Hematopoietic multipotent progenitor cell (in vitro differentiated cells): ENCODE data around the gene KRTAP4-16. TPM values are rescaled to one million over a fixed set of nuclear protein-coding genes. Genes with fewer than 3 reads are reported as not detected.
"Not testable (repeated sequence)": the region's sequence is repeated elsewhere in the genome, so short reads cannot be mapped to it uniquely, and the experiment has no call there.

Source experiments
- DNase-seq, 3 donors: peaks; one replicate each; pipeline ENCODE4 v3.0.0-alpha.2; 2011 to 2015; ENCODE audit warnings: low read depth in 2 of 3, low spot score in 2 of 3
- total RNA-seq: library from RNA; depleted of rRNA; stranded (reverse); fragments of >200 nt; gene quantifications from one replicate; pipeline ENCODE4 v1.2.3, GENCODE V29; 2012

The KRTAP4-16 gene
- not detected for total RNA-seq

DNA sequence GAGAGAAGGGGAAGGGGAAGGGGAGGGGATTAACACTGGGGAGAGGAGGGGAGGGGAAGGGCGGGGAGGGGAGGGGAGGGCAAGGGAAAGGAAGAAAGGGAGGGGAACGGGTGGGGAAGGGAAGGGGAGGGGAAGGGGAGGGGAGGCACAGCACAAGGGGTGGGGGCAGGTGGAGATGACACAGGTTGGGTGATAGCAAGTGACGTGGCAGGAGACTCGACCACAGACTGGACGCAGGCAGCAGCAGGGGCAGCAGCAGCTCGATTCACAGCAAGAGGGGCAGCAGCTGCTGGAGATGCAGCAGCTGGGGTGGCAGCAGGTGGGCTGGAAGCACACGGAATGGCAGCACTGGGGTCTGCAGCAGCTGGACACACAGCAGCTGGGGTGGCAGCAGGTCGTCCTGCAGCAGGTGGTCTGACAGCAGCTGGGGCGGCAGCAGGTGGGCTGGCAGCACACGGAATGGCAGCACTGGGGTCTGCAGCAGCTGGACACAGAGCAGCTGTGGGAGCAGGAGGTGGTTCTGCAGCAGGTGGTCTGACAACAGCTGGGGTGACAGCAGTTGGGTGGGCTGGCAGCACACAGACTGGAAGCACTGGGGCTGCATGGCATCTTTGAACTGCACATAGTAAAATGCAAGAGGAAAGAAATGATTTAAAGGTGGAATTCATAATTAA is at the start of gene KRTAP4-16:
TSS of gene KRTAP4-16 (minus strand) at position 624 of the 674 bp plus-strand sequence. CDS start at position 624, 0 bp downstream.
- no peak for DNase-seq

DNA sequence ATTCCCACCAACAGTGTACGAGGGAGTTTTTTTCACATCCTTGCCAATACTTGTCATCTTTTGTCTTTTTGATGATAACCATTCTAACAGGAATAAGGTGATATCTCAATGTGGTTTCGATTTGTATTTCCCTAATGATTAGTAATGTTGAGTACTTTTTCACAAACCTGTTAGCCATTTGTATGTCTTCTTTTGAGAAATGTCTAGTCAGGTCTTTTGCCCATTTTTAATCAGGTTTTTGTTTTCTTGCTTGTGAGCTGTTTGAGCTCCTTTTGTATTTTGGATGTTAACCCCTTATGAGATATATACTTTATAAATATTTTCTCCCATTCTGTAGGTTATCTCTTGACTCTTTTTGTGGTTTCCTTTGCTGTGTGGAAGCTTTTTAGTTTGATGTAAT is 49.5 kb upstream of the KRTAP4-16 start:
- DNase-seq, result no peak

DNA sequence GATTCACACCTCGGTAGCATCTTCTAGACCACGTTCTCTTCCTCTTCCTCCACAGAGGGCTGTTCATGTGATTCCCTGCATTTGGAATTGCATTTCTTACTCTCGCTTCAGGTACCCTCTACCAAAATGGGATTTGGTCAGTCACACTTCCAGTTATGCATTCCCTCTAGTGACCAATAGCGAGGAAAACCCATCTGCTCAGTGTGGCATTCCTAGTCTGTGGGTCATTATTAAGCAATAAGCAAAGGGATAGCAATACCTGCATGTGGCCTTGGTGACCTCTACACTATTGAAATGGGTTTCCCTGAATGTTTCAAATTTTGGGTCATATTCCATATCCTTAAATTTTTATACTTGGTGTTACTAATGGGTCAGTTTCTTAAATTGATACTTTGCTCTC is 48.0 kb upstream of the KRTAP4-16 start:
- DNase-seq, result no peak

DNA sequence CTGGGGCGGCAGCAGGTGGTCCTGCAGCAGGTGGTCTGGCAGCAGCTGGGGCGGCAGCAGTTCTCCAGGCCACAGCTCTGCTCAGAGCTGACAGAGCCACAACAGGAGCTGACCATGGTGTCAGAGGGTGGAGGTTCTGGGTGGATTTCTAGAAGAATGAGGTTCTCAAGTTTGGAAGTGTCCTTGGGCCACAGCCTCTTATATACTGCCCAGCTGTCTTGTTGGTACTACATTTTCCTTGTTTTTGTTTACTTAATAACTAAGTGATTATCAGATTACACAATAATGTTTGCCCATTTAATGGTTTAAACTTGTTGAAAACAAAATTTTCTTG is 47.6 kb upstream of the KRTAP4-16 start, which contains the start of gene KRTAP4-5:
TSS of gene KRTAP4-5 (minus strand) at position 174 of the 334 bp plus-strand sequence. CDS start at position 116, 58 bp downstream.
- DNase-seq, result no peak

DNA sequence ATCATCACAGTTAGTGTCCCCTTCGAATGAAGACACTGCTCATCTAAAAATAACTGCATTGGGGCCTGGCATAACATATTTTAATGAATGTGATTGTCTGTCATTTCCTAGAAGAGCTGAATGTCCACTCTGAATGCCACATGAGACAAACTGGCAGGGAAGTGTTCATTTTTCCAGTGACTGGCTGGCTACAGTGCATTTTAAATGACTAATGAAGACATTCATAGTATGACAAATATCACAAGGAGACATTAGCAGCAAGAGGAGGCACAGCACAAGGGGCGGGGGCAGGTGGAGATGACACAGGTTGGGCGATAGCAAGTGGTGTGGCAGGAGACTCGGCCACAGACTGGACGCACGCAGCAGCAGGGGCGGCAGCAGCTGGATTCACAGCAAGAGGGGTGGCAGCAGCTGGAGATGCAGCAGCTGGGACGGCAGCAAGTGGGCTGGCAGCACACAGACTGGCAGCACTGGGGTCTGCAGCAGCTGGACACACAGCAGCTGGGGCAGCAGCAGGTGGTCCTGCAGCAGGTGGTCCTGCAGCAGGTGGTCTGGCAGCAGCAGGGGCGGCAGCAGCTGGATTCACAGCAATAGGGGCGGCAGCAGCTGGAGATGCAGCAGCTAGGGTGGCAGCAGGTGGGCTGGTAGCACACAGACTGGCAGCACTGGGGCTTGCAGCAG is 47.1 kb upstream of the KRTAP4-16 start:
- DNase-seq, result not testable (repeated sequence)

DNA sequence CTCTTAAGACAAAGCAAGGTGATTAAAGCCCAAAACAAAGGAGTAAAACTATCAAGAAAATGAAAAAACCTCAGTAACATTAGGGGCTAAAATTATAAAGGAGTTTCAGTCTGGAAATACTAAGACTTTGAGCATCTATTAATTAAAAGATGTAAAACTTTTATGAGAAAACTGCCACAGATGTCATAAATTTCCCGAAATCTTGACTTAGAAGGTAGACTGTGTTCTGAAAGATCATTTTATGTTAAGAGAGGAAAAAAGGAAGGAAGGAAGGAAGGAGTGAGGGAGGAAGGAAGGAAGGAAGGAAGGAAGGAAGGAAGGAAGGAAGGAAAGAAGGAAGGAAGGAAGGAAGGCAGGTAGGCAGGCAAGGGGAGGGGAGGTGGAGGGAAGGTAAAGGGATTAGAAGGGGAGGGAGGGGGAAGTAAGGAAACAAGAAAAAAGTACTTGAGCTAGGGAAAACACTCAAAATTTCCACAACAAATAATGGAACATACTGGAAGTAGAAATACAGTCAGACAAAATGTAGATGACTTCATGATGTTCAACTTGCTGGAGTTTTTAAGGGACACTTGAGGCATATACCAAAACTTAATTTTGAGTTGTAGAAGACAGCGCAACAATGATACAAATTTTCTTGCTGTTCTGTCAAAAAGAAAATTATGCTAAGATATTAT is 45.7 kb upstream of the KRTAP4-16 start:
- DNase-seq, result no peak

DNA sequence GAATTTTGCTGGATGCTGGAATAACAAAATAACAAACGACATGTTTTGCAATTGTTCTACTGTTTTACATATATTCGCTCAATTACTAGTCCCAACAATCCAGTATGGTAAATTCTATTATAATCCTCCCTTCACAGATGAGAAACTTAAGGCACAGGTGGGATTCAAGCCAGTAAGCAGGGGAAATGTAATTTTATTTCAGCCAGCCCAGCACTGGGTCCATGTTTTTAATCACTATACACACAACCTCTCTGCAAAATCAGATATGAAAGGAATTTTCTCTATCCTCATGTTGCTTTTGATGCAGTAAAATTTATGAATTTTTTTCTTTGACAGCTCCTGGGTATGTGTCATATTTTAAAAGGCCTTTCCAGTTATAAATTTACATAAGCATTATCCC is 43.3 kb upstream of the KRTAP4-16 start:
- no peak for DNase-seq

DNA sequence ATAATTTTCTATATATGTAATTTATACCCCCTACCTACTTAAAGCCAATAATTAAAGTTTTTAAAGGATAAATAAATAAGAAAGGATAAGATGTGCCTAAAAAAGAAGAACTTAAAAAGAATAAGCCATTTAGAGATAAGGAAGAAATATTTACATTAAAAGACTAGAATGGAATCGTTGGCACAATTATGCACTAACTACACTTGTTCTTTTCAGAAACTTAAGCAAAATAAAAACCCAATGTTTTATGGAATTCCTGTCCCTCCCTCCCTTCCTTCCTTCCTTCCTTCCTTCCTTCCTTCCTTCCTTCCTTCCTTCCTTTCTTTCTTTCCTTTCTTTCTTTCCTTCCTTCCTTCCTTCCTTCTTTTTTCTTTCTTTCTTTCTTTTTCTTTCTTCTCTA is 42.8 kb upstream of the KRTAP4-16 start:
- no peak for DNase-seq

DNA sequence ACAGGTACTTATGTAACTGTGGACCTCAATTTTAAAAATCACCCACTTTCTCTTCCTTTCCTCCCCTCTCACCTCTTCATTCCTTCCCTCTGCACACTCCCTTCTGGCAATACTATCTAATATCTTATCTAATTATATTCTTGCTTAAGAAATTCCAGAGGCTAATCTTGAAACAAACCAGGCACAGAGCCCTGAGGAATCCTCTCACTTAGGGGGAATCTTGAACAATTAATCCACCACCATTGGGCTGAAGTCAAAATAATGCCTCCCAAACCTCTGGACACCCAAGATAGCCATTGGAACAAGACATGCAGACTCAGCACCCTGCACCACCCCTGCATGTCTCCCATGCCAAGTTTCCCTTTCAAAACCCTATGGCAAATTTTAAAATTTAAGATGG is 39.4 kb upstream of the KRTAP4-16 start:
- DNase-seq, result no peak

DNA sequence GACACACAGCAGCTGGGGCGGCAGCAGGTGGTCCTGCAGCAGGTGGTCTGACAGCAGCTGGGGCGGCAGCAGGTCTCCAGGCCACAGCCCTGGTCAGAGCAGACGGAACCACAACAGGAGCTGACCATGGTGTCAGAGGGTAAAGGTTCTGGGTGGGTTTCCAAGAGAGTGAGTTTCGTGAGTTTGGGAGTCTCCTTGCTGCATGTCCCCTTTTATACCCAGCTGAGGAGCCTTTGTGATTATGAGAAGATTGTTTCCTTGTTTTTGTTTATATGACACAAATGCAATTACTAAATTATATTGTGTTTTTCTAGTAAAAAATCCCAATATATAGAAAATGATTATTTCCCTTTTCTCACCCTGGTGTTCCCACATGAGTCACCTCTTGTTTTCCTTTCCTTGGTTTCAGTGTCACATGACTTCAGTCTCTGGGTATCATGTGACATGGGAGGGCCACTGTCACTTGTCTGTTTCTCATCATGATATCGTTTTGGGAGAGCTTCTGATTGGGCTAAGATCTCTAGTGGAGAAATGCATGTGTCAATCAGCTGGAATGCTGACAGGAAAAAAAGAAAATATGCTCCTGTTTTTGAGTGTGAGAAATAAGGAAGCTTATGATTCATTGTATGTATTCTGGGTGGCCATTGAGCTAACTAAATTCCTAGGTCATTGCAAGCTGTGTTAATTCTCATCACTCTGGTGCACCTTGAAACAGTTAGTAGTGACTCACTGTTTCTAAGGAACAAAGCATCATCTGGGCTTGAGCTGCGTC is 38.5 kb upstream of the KRTAP4-16 start, which contains the start of gene KRTAP4-6:
TSS of gene KRTAP4-6 (minus strand) at position 185 of the 772 bp plus-strand sequence. CDS start at position 128, 57 bp downstream.
- no peak for DNase-seq

DNA sequence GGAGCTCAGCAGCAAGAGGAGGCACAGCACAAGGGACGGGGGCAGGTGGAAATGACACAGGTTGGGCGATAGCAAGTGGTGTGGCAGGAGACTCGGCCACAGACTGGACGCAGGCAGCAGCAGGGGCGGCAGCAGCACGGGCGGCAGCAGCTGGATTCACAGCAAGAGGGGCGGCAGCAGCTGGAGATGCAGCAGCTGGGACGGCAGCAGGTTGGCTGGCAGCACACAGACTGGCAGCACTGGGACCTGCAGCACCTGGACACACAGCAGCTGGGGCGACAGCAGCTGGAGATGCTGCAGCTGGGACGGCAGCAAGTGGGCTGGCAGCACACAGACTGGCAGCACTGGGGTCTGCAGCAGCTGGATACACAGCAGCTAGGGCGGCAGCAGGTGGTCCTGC is 37.9 kb upstream of the KRTAP4-16 start:
- not testable (repeated sequence) for DNase-seq

DNA sequence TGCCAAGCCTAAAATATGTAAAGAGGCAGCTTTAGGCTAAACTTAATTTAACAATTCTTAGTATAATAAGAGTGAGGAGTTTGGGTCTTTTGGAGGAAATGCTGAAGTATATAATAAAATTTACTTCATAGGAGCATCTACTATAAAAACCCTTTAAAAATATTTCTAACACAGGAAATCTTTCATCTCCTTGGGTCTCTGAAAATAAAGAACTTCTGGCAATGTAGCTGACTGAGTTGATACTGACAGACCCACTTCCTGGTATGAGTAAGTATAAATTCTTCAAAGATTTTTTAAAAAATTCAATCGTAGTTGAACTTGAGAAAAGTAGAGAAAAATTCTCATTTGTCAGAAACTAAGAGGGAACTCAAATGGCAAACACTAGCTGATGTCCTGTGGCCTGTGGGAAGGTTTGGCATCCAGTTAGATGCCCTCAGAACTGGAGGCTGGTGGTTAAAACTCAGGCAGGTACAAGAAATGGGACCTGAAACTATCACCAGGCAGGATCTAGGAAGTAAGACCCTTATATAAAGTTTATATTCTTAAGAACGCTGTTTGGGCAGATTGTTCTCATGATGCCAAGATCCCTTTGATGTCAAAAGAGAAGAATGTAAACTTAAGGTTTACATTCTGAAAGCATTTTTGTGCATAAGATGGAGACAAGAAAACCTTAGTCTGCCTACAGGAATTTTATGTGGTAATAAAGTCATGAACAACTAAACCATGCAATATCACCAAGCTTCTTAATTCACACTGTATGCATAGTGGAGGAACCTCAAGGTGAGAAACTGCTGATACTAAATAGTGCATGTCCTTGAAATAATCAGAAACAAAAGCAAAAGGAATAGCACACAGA is 32.1 kb upstream of the KRTAP4-16 start:
- DNase-seq, result no peak

DNA sequence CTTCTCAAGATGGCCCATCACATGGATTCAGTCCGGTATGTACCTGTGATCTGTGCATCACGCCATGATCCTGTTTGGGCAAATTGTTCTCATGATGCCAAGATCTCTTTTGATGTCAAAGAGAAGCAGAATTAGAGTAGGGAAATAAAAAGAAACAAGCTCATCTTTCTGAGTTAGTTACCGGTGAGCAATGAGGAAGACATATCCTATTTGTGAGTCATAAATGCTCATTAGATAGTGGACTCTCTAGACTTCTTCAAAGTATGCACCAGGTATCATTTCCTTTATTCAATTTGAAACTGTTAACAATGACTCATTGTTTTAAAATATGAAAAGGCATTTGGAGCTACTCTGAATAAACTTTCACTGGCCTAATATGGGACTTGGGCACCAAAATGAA is 30.0 kb upstream of the KRTAP4-16 start:
- no peak for DNase-seq

DNA sequence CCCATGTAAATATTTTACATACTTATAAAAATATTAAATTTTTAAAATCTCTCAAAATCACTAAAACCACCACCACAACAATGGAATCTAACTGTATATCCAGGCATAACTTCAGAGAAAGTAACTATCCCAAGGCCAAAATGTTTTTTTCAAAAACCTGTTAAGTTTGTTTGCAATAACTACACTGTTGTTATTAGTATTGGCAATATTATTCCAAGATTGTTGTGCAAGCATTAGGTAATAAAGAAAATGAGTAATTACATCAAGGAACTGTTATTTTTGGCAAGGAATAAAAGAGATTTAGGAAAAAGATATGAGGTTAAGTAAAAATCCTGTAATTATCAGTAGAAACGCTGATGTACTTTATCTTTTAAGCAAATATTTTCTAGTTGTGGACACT is 25.4 kb upstream of the KRTAP4-16 start:
- DNase-seq, result no peak

DNA sequence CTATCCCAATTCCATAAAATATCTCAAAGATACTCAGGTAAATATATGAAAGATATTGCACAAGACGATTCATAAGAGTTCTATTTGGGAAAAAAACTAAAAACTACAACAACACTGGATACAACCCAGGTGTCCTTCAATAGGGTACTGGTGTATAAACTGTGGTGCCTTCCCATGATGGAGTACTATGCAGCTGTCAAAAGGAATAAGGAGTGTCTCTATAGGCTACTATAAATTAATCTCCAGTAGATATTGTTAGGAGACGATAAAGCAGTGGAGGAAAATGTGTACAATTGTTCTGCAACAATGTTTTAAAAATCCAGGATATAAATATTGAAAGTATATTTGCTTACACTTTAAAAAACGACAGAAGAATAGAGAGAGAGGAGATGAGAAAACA is 24.4 kb upstream of the KRTAP4-16 start:
- no peak for DNase-seq

DNA sequence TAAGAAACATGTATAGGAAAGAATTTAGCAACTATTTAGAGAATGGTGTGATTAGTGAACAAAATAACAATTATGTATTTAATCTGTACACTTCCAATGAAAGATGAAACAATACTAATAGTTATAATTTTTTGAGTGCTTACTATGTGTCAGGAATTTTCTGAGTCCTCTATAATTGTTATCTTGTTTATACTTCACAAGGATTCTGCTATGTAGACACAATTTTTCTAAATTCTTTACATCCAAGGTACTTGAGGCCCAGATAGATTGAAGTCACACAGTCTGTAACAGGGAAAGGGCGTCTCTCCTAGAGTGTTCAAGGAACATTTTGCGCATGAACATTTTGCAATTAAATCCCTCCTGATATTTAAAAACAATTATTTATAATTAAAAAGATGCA is 23.1 kb upstream of the KRTAP4-16 start:
- no peak for DNase-seq

DNA sequence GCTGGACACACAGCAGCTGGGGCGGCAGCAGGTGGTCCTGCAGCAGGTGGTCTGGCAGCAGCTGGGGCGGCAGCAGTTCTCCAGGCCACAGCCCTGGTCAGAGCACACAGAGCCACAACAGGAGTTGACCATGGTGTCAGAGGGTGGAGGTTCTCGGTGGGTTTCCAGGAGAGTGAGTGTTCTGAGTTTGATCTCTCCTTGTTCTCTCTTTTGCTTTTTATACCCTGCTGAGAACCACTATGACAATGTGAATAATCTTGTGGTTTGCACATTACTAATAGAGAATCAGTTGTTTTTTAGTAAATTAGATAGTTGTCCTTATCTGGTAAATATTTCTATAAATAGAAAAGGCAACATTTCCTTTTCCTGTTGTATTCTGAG is 22.0 kb upstream of the KRTAP4-16 start, which contains the start of gene KRTAP4-12:
TSS of gene KRTAP4-12 (minus strand) at position 192 of the 381 bp plus-strand sequence. CDS start at position 132, 60 bp downstream.
- DNase-seq, result not testable (repeated sequence)

DNA sequence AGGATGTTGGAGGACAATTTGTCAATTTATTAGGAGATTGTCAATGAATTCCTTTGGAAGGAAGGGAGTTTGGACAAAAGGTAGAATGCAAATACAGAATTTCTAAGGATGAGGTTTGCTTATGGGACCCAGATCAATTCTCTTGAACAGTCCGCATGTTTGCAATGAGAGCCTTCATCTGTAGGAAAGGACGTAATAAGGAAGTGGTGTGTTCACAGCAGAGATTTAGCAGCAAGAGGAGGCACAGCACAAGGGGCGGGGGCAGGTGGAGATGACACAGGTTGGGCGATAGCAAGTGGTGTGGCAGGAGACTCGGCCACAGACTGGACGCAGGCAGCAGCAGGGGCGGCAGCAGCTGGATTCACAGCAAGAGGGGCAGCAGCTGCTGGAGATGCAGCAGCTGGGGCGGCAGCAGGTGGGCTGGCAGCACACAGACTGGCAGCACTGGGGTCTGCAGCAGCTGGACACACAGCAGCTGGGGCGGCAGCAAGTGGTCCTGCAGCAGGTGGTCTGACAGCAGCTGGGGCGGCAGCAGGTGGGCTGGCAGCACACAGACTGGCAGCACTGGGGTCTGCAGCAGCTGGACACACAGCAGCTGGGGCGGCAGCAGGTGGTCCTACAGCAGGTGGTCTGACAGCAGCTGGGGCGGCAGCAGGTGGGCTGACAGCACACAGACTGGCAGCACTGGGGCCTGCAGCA is 21.4 kb upstream of the KRTAP4-16 start:
- DNase-seq, result not testable (repeated sequence)

DNA sequence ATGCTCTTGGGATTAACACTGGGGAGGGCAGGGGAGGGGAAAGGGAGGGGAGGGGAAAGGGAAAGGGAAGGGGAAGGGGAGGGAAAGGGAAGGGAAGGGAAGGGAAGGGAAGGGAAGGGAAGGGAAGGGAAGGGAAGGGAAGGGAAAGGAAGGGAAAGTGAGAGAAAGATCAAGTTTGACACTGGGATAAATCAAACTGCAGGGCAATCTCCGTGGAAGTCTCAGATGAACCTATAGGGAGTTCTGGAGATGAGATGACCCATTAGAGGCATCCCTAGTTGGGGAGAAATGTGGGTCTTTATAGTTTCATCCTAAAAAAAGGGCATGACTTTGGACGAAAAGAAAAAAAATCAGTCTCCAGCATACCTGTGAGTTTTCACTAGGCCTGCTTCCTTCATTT is 19.7 kb upstream of the KRTAP4-16 start:
- no peak for DNase-seq
